Activated CD4-positive, alpha-beta T cell treated with anti-CD3 and anti-CD28 coated beads, Interleukin-2, amount 10 ng/mL, durations not matched to agents 7 days and 5 days (primary cell): Measurements from ENCODE around the gene KPNA3. TPM values are rescaled to one million over a fixed set of nuclear protein-coding genes. Genes with fewer than 3 reads are reported as not detected.

Source experiments
- CTCF ChIA-PET: fragments of 350-600 bp; sonication (Branson Sonifier 250); formaldehyde crosslinking; loops from one replicate; lab custom pipeline; 2021; ENCODE audit warnings: antibody characterized with exemption; lab: Charles Lee
- POLR2A ChIA-PET: fragments of 350-600 bp; sonication (Branson Sonifier 250); formaldehyde crosslinking; loops from one replicate; lab custom pipeline; 2021; ENCODE audit warnings: antibody characterized with exemption; lab: Charles Lee
- DNase-seq: peaks from one replicate; pipeline ENCODE4 v3.0.0-alpha.2; 2020
- H3K27ac Mint-ChIP-seq: one replicate; pipeline ENCODE4 v1.8.0; 2021; ENCODE audit warnings: mild to moderate bottlenecking, moderate library complexity, mixed read lengths
- H3K27me3 Mint-ChIP-seq: one replicate; pipeline ENCODE4 v1.8.0; 2021; ENCODE audit warnings: mixed read lengths
- H3K36me3 Mint-ChIP-seq: one replicate; pipeline ENCODE4 v1.8.0; 2021; ENCODE audit warnings: low read depth, mixed read lengths
- H3K4me1 Mint-ChIP-seq: one replicate; pipeline ENCODE4 v1.8.0; 2021; ENCODE audit warnings: mixed read lengths
- H3K4me3 Mint-ChIP-seq: one replicate; pipeline ENCODE4 v1.8.0; 2021; ENCODE audit warnings: mild to moderate bottlenecking, moderate library complexity, mixed read lengths
- H3K9me3 Mint-ChIP-seq: one replicate; pipeline ENCODE4 v1.8.0; 2021; ENCODE audit warnings: mixed read lengths
- total RNA-seq, 2 experiments: library from RNA; stranded (reverse); gene quantifications; one replicate each; pipeline ENCODE4 v1.2.3, GENCODE V29; 2021

The KPNA3 gene
- total RNA-seq, 2 experiments from 2014 or later, result 34.2 to 41.6 TPM

- Mint-ChIP-seq H3K27me3 (no peaks in the 10 kb centered on the region), H3K36me3 (peaks cover 22% of the 10 kb centered on the region), H3K9me3 (no peaks in the 10 kb centered on the region), H3K4me3 (no peak overlapping the region), H3K27ac (no peak overlapping the region), H3K4me1 (peaks cover 19% of the 10 kb centered on the region)
- ChIA-PET POLR2A (no interaction called here), CTCF (interaction anchor here (1.4 kb wide), 1 partner anchor 10 kb away, joined by 3 read pairs; the partner anchor contains the start of gene EBPL)
- no peak for DNase-seq
These were observed 110.5 kb downstream of the KPNA3 start for GRCh38 chr13:49681842-49682435.

DNA sequence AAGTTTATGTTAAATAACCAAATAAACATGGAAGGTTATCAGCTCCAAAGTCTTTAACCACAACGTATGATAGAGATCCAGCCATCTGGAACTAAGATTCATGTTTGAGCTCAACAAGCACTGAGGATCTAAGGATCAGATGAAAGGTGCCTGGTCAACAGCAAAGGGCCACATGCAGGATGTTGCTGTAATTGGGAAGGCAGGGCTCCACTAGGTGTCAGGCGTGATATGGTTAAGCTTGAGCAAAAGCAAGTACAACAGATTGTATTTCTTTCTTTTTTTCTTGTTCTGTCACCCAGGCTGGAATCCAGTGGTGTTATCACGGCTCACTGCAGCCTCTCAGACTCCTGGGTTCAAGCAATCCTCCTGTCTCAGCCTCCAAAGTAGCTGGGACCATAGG, 113.2 kb downstream of the KPNA3 start:
- peaks cover 15% of the 10 kb centered on the region for H3K4me1 Mint-ChIP-seq
- peak; percentile 42 for DNase-seq
- H3K4me3 Mint-ChIP-seq, result no peak overlapping the region
- no peak overlapping the region for H3K27ac Mint-ChIP-seq
- CTCF ChIA-PET, result interaction anchor here (1.3 to 1.6 kb wide), 2 partner anchors 9 to 12 kb away, joined by 3 to 5 read pairs; partner anchors contain the start of gene EBPL
- no peaks in the 10 kb centered on the region for H3K9me3 Mint-ChIP-seq
- peaks cover 19% of the 10 kb centered on the region for H3K36me3 Mint-ChIP-seq
- POLR2A ChIA-PET, result no interaction called here
- no peaks in the 10 kb centered on the region for H3K27me3 Mint-ChIP-seq

GRCh38 chr13:49678191-49678914, 114.1 kb downstream of the KPNA3 start:
- Mint-ChIP-seq H3K27me3 (no peaks in the 10 kb centered on the region), H3K27ac (no peak overlapping the region), H3K36me3 (peaks cover 19% of the 10 kb centered on the region), H3K9me3 (no peaks in the 10 kb centered on the region), H3K4me3 (no peak overlapping the region), H3K4me1 (peaks cover 8% of the 10 kb centered on the region)
- CTCF ChIA-PET, result interaction anchor here (0.5 to 1.6 kb wide), 4 partner anchors 10 to 148 kb away, joined by 3 to 5 read pairs (median 3); partner anchors contain the start of gene EBPL
- POLR2A ChIA-PET, result no interaction called here
- no peak for DNase-seq

GRCh38 chr13:49676581-49677298, 115.7 kb downstream of the KPNA3 start:
- ChIA-PET POLR2A (no interaction called here), CTCF (no interaction called here)
- Mint-ChIP-seq H3K4me1 (peaks cover 5% of the 10 kb centered on the region), H3K36me3 (peaks cover 19% of the 10 kb centered on the region), H3K27ac (no peak overlapping the region), H3K9me3 (no peaks in the 10 kb centered on the region), H3K27me3 (no peaks in the 10 kb centered on the region), H3K4me3 (no peak overlapping the region)
- no peak for DNase-seq

DNA sequence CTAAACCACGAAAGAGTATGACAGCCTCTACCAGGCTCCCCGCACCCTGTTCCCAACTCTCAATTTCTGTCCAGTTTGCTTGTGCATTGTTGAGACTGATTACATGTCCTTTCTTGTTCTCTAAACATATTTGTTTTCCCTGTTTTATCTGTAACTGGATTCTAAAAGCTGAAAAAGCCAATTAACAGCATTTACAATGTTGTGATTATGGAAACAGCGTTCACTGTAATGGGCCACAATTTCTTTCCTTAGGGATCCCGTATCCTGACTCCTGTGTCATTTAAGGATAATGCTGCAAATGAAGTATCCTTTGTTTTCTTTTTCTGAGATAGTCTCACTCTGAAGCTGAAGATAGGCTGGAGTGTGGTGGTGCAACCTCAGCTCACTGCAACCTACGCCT, 121.7 kb downstream of the KPNA3 start:
- no peak for DNase-seq
- POLR2A ChIA-PET, result no interaction called here
- no peaks in the 10 kb centered on the region for H3K9me3 Mint-ChIP-seq
- no peaks in the 10 kb centered on the region for H3K27me3 Mint-ChIP-seq
- no peak overlapping the region for H3K27ac Mint-ChIP-seq
- no peak overlapping the region for H3K4me3 Mint-ChIP-seq
- CTCF ChIA-PET, result interaction anchor here (1.1 kb wide), 1 partner anchor 74 kb away, joined by 4 read pairs; no protein-coding TSS in a partner anchor
- H3K4me1 Mint-ChIP-seq, result no peaks in the 10 kb centered on the region
- peaks cover 20% of the 10 kb centered on the region for H3K36me3 Mint-ChIP-seq

DNA sequence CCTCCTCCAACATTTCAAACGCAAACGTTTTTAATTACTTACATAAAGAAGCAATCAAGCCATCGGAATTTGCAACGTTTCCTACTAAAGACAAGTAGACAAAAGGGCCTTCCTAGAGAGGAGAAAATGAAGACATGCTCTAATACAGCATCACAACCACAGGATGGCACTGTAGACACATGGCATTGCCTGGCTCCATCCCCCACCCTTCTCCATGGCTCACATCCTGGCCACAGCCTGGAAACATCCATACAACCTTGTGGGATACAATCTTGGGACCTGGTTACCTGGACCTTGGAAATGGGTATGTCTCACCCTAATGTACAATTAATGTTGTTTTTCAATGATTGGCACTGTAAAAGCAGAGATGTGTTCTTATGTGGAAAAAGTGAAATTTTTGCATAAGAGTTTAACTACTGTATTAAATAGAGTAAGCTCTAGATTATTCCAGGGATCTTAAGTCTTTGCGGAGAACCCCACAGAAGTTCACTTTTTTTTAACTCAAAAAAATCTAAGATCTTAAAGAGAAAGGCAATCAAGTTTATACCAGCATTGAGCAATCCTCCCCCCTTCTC, 122.7 kb downstream of the KPNA3 start:
- Mint-ChIP-seq H3K27ac (no peak overlapping the region), H3K27me3 (no peaks in the 10 kb centered on the region), H3K4me1 (no peaks in the 10 kb centered on the region), H3K36me3 (peaks cover 22% of the 10 kb centered on the region), H3K9me3 (no peaks in the 10 kb centered on the region), H3K4me3 (no peak overlapping the region)
- CTCF ChIA-PET, result no interaction called here
- peak; percentile 30 for DNase-seq
- POLR2A ChIA-PET, result no interaction called here

GRCh38 chr13:49667773-49668172, 124.7 kb downstream of the KPNA3 start:
- Mint-ChIP-seq H3K27ac (no peak overlapping the region), H3K4me1 (no peaks in the 10 kb centered on the region), H3K36me3 (peaks cover 23% of the 10 kb centered on the region), H3K27me3 (no peaks in the 10 kb centered on the region), H3K4me3 (no peak overlapping the region), H3K9me3 (no peaks in the 10 kb centered on the region)
- no peak for DNase-seq
- ChIA-PET POLR2A (no interaction called here), CTCF (interaction anchor here (1.1 kb wide), 1 partner anchor 15 kb away, joined by 3 read pairs; no protein-coding TSS in a partner anchor)

DNA sequence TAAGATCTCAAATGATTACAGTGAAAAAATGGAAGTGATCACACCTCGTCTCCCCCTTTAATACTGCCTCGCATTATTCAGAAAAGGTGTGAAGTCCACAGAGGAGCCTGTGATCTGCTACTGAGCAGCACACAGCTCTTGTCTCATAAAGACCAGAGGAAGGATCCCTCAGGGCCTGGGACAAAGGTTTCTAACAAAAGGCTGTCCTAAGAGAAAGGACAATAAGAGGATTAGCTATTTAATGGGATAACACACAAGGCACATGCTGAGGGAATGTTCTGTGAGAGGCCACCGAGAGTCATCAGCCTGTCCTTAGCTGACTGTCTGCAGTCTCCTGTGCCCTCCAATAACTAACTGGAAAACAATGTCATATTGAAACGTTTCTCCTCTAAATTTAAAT, 127.9 kb downstream of the KPNA3 start:
- Mint-ChIP-seq H3K27ac (no peak overlapping the region), H3K4me1 (no peaks in the 10 kb centered on the region), H3K27me3 (no peaks in the 10 kb centered on the region), H3K9me3 (no peaks in the 10 kb centered on the region), H3K4me3 (no peak overlapping the region), H3K36me3 (peaks cover 32% of the 10 kb centered on the region)
- no peak for DNase-seq
- CTCF ChIA-PET, result no interaction called here
- POLR2A ChIA-PET, result no interaction called here

- H3K4me1 Mint-ChIP-seq, result no peaks in the 10 kb centered on the region
- DNase-seq, result no peak
- ChIA-PET CTCF (interaction anchor here (0.6 kb wide), 1 partner anchor 750 kb away, joined by 4 read pairs; no protein-coding TSS in a partner anchor), POLR2A (no interaction called here)
- peaks cover 9% of the 10 kb centered on the region for H3K36me3 Mint-ChIP-seq
- H3K9me3 Mint-ChIP-seq, result no peaks in the 10 kb centered on the region
- H3K27me3 Mint-ChIP-seq, result no peaks in the 10 kb centered on the region
- no peak overlapping the region for H3K27ac Mint-ChIP-seq
- no peak overlapping the region for H3K4me3 Mint-ChIP-seq
These were observed 135.2 kb downstream of the KPNA3 start for GRCh38 chr13:49657241-49657641.

- Mint-ChIP-seq H3K9me3 (no peaks in the 10 kb centered on the region), H3K4me1 (no peaks in the 10 kb centered on the region), H3K36me3 (peaks cover 2% of the 10 kb centered on the region), H3K27me3 (no peaks in the 10 kb centered on the region), H3K4me3 (no peak overlapping the region), H3K27ac (no peak overlapping the region)
- DNase-seq, result no peak
- POLR2A ChIA-PET, result no interaction called here
- CTCF ChIA-PET, result no interaction called here
These were observed 136.6 kb downstream of the KPNA3 start for GRCh38 chr13:49655906-49656305.

- no peak for DNase-seq
- Mint-ChIP-seq H3K27ac (no peak overlapping the region), H3K4me1 (no peaks in the 10 kb centered on the region), H3K9me3 (no peaks in the 10 kb centered on the region), H3K27me3 (no peaks in the 10 kb centered on the region), H3K4me3 (no peak overlapping the region), H3K36me3 (no peaks in the 10 kb centered on the region)
- CTCF ChIA-PET, result no interaction called here
- POLR2A ChIA-PET, result no interaction called here
These were observed 138.5 kb downstream of the KPNA3 start for GRCh38 chr13:49654011-49654410.

DNA sequence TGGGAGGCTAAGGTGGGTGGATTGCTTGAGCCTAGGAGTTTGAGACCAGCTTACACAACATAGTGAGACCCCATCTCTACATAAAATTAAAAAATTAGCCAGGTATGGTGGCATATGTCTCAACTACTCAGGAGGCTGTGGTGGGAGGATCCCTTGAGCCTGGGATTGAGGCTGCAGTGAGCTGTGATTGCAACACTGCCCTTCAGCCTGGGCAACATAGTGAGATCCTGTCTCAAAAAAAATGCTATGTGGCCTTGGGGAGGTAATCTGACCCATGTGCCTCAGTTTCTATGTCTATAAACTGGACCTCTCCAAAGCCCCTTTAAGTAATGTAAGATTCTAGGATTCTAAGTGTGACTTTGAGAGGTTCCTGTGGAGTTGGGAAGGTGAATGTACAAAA, 139.0 kb downstream of the KPNA3 start:
- H3K9me3 Mint-ChIP-seq, result no peaks in the 10 kb centered on the region
- H3K4me1 Mint-ChIP-seq, result no peaks in the 10 kb centered on the region
- ChIA-PET CTCF (no interaction called here), POLR2A (no interaction called here)
- H3K27ac Mint-ChIP-seq, result no peak overlapping the region
- H3K4me3 Mint-ChIP-seq, result no peak overlapping the region
- DNase-seq, result no peak
- H3K27me3 Mint-ChIP-seq, result no peaks in the 10 kb centered on the region
- H3K36me3 Mint-ChIP-seq, result no peaks in the 10 kb centered on the region
